ENCODE measurements around the gene CIB2. TPM values are rescaled to one million over a fixed set of nuclear protein-coding genes. Genes with fewer than 3 reads are reported as not detected.

Gene CIB2
- polyA plus RNA-seq, 1 experiment: 3.7 TPM

DNA sequence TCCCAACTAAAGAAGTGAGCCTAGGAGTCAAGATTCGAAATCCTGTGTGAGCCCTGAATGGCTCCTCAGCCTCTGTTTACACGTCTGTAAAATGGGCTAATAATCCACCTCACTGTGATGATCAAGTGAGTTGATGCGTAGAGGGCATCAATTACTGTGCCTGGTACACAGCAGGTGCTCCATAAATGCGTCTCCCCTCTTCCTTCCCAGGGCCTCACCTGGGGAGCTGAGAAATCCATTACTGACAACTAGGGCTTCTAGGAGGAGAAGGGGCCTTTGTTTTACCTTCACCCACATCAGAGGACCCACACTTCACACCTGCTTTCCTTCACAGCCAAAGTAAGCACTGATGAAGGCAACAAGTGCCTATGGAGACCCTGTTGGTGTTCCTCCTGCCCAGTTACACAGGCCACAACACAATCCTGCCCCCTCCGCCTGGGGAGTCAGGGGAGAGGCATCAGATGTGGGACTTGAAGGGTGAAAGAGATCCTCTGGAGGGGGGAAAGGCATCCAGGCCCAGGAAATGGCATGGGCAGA lies 1.4 kb downstream of the CIB2 start:
- TF ChIP-seq, protein P1, sequence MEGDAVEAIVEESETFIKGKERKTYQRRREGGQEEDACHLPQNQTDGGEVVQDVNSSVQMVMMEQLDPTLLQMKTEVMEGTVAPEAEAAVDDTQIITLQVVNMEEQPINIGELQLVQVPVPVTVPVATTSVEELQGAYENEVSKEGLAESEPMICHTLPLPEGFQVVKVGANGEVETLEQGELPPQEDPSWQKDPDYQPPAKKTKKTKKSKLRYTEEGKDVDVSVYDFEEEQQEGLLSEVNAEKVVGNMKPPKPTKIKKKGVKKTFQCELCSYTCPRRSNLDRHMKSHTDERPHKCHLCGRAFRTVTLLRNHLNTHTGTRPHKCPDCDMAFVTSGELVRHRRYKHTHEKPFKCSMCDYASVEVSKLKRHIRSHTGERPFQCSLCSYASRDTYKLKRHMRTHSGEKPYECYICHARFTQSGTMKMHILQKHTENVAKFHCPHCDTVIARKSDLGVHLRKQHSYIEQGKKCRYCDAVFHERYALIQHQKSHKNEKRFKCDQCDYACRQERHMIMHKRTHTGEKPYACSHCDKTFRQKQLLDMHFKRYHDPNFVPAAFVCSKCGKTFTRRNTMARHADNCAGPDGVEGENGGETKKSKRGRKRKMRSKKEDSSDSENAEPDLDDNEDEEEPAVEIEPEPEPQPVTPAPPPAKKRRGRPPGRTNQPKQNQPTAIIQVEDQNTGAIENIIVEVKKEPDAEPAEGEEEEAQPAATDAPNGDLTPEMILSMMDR (IDR thresholded peaks at IDR 0.05; ENCODE audit: low read depth, low read length): no peak
- Histone ChIP-seq H3K27me3 (ENCODE audit: control insufficient read depth, insufficient read depth, low read length) (peaks cover 8% of the 10 kb centered on the region), H3K27ac (ENCODE audit: low read depth, low read length) (no peak overlapping the region), H3K9me3 (ENCODE audit: control insufficient read depth, insufficient read depth, low read length) (no peaks in the 10 kb centered on the region; the same call in 1 of the 2 replicates), H3K4me3 (ENCODE audit: low read depth, low read length) (no peak overlapping the region)
- ChIA-PET CTCF (interaction anchor here (0.6 to 2.5 kb wide), 4 partner anchors 17 to 111 kb away, joined by 3 to 30 read pairs (median 8); no protein-coding TSS in a partner anchor), POLR2A (interaction anchor here (1.0 kb wide), 1 partner anchor 9 kb away, joined by 4 read pairs; no protein-coding TSS in a partner anchor)
- DNase-seq (ENCODE audit: low read depth, low spot score): no peak

DNA sequence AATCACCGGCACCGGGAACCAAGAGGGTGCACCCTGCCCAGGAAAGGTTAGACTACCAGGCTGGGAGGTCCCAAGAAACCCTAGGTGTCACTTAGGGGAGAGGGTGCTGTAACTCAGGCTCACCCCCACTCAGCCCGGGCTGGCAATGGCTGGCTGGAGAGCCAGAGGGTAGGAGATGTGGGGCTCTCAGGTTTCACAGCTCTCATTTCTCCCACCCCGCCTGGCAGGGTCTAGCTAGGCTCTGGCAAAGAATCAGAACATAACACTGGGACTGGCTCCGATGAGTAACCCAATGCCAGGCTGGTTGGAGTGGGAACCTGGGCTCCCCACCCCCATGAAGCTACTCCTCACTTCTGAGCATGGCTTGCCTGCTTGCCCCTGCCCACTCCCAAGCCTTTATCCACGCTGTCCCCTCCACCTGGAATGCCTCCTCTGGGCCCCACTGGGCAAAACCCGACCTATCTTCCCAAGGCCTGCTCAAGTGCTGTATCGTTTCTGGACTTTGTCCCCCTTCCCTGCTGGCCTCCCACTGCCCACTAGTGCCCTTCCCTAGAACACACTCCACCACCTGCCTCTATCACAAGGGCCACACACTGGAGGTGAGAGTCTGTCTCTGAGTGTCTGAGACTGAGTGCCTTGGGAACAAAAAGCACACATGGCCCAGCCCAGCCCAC lies 2.0 kb downstream of the CIB2 start:
- Histone ChIP-seq H3K4me3 (ENCODE audit: low read depth, low read length) (no peak overlapping the region), H3K9me3 (ENCODE audit: control insufficient read depth, insufficient read depth, low read length) (no peaks in the 10 kb centered on the region; the same call in 1 of the 2 replicates), H3K27ac (ENCODE audit: low read depth, low read length) (no peak overlapping the region), H3K27me3 (ENCODE audit: control insufficient read depth, insufficient read depth, low read length) (peaks cover 8% of the 10 kb centered on the region)
- TF ChIP-seq, protein P1 (IDR thresholded peaks at IDR 0.05; ENCODE audit: low read depth, low read length): no peak
- ChIA-PET CTCF (interaction anchor here (0.5 to 2.4 kb wide), 4 partner anchors 16 to 173 kb away, joined by 3 to 12 read pairs (median 4); no protein-coding TSS in a partner anchor), POLR2A (no interaction called here)
- DNase-seq (ENCODE audit: low read depth, low spot score): no peak

DNA sequence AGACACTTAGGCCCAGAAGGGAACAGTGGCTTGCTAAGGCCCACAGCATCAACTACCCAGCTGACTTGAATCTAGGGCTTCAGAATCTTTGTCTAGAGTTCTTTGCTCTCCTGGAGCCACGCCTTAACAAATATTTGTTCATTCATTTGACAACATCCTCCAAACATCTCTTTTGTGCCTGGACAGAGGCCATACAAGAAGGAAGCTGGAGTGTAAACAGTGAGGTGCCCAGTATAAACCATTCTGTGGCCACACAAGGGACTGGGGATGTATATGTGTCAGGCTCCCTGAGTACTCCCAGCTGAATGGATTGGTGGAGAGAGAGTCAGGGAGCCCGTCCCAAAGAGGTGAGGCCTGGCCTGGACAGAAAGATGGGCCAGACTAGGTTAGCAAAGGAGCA lies 3.4 kb downstream of the CIB2 start:
- TF ChIP-seq, protein P1 (IDR thresholded peaks at IDR 0.05; ENCODE audit: low read depth, low read length): no peak
- ChIA-PET CTCF (interaction anchor here (1.1 to 2.4 kb wide), 4 partner anchors 15 to 114 kb away, joined by 4 to 12 read pairs (median 5); no protein-coding TSS in a partner anchor), POLR2A (interaction anchor here (0.5 to 0.8 kb wide), 2 partner anchors 21 to 311 kb away, joined by 3 to 5 read pairs; partner anchors contain the start of gene IDH3A)
- DNase-seq (ENCODE audit: low read depth, low spot score): no peak
- H3K27ac ChIP-seq (ENCODE audit: low read depth, low read length): no peak overlapping the region
- no peak overlapping the region for H3K4me3 ChIP-seq (ENCODE audit: low read depth, low read length)
- H3K27me3 ChIP-seq (ENCODE audit: control insufficient read depth, insufficient read depth, low read length): peaks cover 18% of the 10 kb centered on the region
- no peaks in the 10 kb centered on the region; the same call in 1 of the 2 replicates for H3K9me3 ChIP-seq (ENCODE audit: control insufficient read depth, insufficient read depth, low read length)

DNA sequence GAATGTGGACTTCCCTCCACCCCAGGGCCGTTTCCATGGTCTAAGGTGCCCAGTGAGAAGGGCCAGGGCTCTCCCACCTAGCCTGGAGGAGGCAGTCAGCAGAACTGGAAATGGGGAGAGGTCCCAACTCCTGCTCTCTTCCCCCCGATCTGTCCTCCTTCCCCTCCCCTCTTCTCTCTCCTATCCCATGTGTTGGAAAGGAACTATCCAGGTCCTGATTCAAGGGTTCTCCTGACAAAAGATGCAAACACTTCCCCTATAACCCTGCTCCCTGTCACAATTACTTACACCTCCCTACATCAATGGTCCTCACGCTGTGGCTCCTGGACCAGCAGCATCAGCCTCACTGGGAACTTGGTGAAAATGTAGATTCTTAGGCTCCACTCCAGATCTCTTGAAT lies 6.0 kb downstream of the CIB2 start:
- no peak for DNase-seq (ENCODE audit: low read depth, low spot score)
- Histone ChIP-seq H3K27me3 (ENCODE audit: control insufficient read depth, insufficient read depth, low read length) (peaks cover 23% of the 10 kb centered on the region), H3K4me3 (ENCODE audit: low read depth, low read length) (no peak overlapping the region), H3K27ac (ENCODE audit: low read depth, low read length) (no peak overlapping the region), H3K9me3 (ENCODE audit: control insufficient read depth, insufficient read depth, low read length) (no peaks in the 10 kb centered on the region)
- TF ChIP-seq, protein P1 (IDR thresholded peaks at IDR 0.05; ENCODE audit: low read depth, low read length): no peak
- ChIA-PET POLR2A (no interaction called here), CTCF (no interaction called here)

DNA sequence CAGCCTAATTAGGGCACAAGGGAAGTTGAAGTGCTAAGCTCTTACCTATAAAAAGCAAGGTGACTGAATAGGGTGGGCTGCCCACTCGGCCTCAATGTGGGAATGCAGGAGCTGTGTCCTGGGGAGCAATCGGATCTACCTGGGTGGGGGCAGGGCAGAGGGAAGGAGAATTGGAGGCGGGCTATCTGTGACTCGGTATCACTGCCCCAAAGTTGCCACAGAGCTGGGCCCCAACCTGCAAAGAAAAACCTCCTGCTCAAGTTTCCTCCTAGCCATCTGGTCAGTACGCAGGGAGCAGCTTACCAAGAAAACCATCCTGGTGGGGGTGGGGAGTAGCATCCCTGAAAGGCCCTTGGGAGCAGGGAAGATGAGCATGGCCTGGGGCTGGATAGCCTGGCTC lies 10.7 kb downstream of the CIB2 start:
- H3K9me3 ChIP-seq (ENCODE audit: control insufficient read depth, insufficient read depth, low read length): no peaks in the 10 kb centered on the region
- CTCF ChIA-PET: interaction anchor here (1.2 to 3.4 kb wide), 3 partner anchors 12 to 156 kb away, joined by 3 to 18 read pairs (median 7); no protein-coding TSS in a partner anchor
- POLR2A ChIA-PET: no interaction called here
- no peak overlapping the region for H3K27ac ChIP-seq (ENCODE audit: low read depth, low read length)
- H3K4me3 ChIP-seq (ENCODE audit: low read depth, low read length): no peak overlapping the region
- TF ChIP-seq, protein P1 (IDR thresholded peaks at IDR 0.05; ENCODE audit: low read depth, low read length): no peak
- H3K27me3 ChIP-seq (ENCODE audit: control insufficient read depth, insufficient read depth, low read length): peaks cover 22% of the 10 kb centered on the region
- DNase-seq (ENCODE audit: low read depth, low spot score): no peak

All from AG04450 (cell line).